NCI-H2107 treated with DMSO at 0.1 percent for 48 hours (cell line): ENCODE results near the gene PVRIG.
"Not testable (repeated sequence)": the region's sequence is repeated elsewhere in the genome, so short reads cannot be mapped to it uniquely, and the experiment has no call there.

Experiments used
- DNase-seq: peaks from one replicate; lab custom pipeline; 2025; ENCODE audit not compliant: unreplicated experiment; lab: John Stamatoyannopoulos, UW

The PVRIG gene

DNA sequence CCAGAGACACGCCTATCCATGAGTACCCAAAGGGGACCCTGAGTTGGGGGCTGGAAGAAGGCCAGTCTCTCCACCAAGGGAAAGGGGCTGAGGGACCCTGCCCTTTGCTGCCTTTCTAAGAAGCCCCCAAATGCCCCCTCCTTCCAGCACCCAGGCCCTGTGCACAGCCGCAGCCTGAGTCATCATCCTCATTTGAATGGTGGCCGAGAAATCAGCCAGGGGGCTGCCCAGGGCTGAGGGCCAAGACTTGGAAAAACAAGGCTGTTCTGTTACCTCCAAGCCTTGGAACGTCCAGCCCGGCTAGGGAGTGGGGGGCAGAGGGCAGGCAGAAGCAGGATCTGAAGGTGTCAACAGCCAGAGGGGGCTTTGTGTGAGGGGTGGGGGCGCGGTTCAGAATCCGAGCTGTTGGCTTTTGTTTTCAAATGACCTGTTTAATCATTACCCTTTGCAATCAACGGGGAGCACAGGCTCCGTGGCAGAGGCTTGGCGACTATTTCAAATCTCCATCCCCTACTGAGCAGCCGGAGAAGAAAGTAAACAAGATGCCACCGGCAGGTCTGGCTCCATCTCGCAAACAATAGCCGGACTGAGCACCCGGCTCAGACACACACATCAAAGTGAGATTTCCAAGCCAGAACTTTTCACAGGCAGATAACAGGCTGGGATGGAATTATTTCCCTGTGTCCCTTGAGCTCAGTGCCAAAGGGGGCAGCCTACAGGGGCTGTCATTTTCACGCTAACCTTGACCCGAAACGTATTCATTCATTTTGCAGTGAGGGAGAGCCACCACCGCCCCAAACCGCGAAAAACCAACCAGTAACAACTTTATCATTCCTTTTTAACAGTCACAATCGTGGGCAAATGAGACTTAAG lies 50.5 kb downstream of the PVRIG start:
- not testable (repeated sequence) for DNase-seq
